K562 (cell line): ENCODE measurements around the gene SOSTDC1. TPM values are rescaled to one million over a fixed set of nuclear protein-coding genes. Genes with fewer than 3 reads are reported as not detected.

Experiments used
- ARID2 ChIP-seq: fragments of 450-650 bp; IDR thresholded peaks from 2 replicates; pipeline ENCODE4 v1.6.1; 2017; ENCODE audit warnings: antibody characterized with exemption, mild to moderate bottlenecking
- ARNT ChIP-seq, 2 experiments: fragments of 450-650 bp; IDR thresholded peaks; 2 replicates each; pipeline ENCODE4 v1.6.1; 2016; ENCODE audit warnings: mild to moderate bottlenecking in 1 of 2
- CBFA2T2 ChIP-seq: fragments of 450-650 bp; conservative IDR thresholded peaks from 2 replicates; pipeline ENCODE4 v1.6.1; 2017; ENCODE audit warnings: mild to moderate bottlenecking
- CBFA2T3 ChIP-seq: fragments of 450-650 bp; IDR thresholded peaks from 2 replicates; pipeline ENCODE4 v1.6.1; 2017
- CTBP1 ChIP-seq: fragments of 450-650 bp; IDR thresholded peaks from 2 replicates; pipeline ENCODE4 v1.6.1; 2016; ENCODE audit warnings: borderline replicate concordance
- CXXC5 ChIP-seq: fragments of 250-450 bp; sonication (Bioruptor Pico); IDR thresholded peaks from 2 replicates; pipeline ENCODE4 v1.8.0; 2022; ENCODE audit warnings: inconsistent platforms, mild to moderate bottlenecking, moderate library complexity
- DMBX1 ChIP-seq: fragments of 250-450 bp; sonication (Bioruptor Pico); IDR thresholded peaks from 2 replicates; pipeline ENCODE4 v1.8.0; 2022; ENCODE audit warnings: inconsistent platforms, mild to moderate bottlenecking, moderate library complexity, borderline replicate concordance
- FOXP1 ChIP-seq: sonication (generic); formaldehyde crosslinking; IDR thresholded peaks from 2 replicates; pipeline ENCODE4 v1.8.0; 2022; ENCODE audit warnings: mild to moderate bottlenecking, missing genetic modification reagents
- LEF1 ChIP-seq: fragments of 450-650 bp; IDR thresholded peaks from 2 replicates; pipeline ENCODE4 v1.6.1; 2016; ENCODE audit warnings: mild to moderate bottlenecking
- MEF2D ChIP-seq: conservative IDR thresholded peaks from 2 replicates; pipeline ENCODE4 v1.6.1; 2016; ENCODE audit warnings: low read depth, missing genetic modification characterization, missing compliant biosample characterization
- NFIX ChIP-seq: fragments of 250-450 bp; sonication (Bioruptor Pico); IDR thresholded peaks from 2 replicates; pipeline ENCODE4 v1.4.0; 2020; ENCODE audit warnings: low read depth, mild to moderate bottlenecking, moderate library complexity
- RFX7 ChIP-seq: fragments of 250-450 bp; sonication (Bioruptor Pico); IDR thresholded peaks from 2 replicates; pipeline ENCODE4 v1.5.1; 2021; ENCODE audit warnings: mild to moderate bottlenecking
- XRCC3 ChIP-seq: fragments of 450-650 bp; IDR thresholded peaks from 2 replicates; pipeline ENCODE4 v1.6.1; 2017; ENCODE audit warnings: mild to moderate bottlenecking, moderate library complexity
- ZNF282 ChIP-seq: sonication (generic); formaldehyde crosslinking; IDR thresholded peaks from 2 replicates; pipeline ENCODE4 v1.8.1; 2023; ENCODE audit warnings: missing genetic modification reagents
- ZNF408 ChIP-seq: fragments of 250-450 bp; sonication (Bioruptor Pico); IDR thresholded peaks from 2 replicates; pipeline ENCODE4 v1.4.0; 2020; ENCODE audit warnings: low read depth, mild to moderate bottlenecking, moderate library complexity
- polyA plus RNA-seq, 8 experiments: library from polyadenylated mRNA; depleted of rRNA in 4 of 8; stranded (reverse) in 5 of 8; unstranded in 3 of 8; fragments of >200 nt; fragmentation: Nextera tagmentation in 2 of 8; fragmentation: Illumina TruSeq in 1 of 8; extraction: Ambion mirVana in 2 of 8; extraction: Trizol in 1 of 8; gene quantifications; 2 replicates each; pipeline versions ENCODE4 v1.2.1 to v1.2.3, GENCODE V29; 2011 to 2014; ENCODE audit warnings: inconsistent platforms in 1 of 8, missing spikeins in 1 of 8
- total RNA-seq, 7 experiments: library from RNA; depleted of rRNA in 6 of 7; stranded (reverse); fragments of >200 nt in 6 of 7; fragmentation: Illumina TruSeq in 2 of 7; extraction: Trizol in 2 of 7; gene quantifications; 2 replicates each; pipeline versions ENCODE4 v1.2.1 to v1.2.3, GENCODE V29; 2011 to 2021; ENCODE audit warnings: low replicate concordance in 1 of 7
- TF ChIP-seq, protein P1 (sequence below): sonication (generic); formaldehyde crosslinking; IDR thresholded peaks from 2 replicates; pipeline ENCODE4 v1.8.0; 2022; ENCODE audit warnings: missing genetic modification reagents, mild to moderate bottlenecking, moderate library complexity, borderline replicate concordance
- TF ChIP-seq, protein P2 (sequence below): fragments of 450-650 bp; IDR thresholded peaks from 2 replicates; pipeline ENCODE4 v1.6.1; 2017; ENCODE audit warnings: antibody characterized with exemption, mild to moderate bottlenecking
- TF ChIP-seq, protein P3 (sequence below): sonication (generic); formaldehyde crosslinking; IDR thresholded peaks from 2 replicates; pipeline ENCODE4 v1.8.0; 2023; ENCODE audit warnings: missing genetic modification reagents, mild to moderate bottlenecking, borderline replicate concordance
- TF ChIP-seq, protein P4 (sequence below): fragments of 250-450 bp; sonication (Bioruptor Pico); IDR thresholded peaks from 2 replicates; pipeline ENCODE4 v1.6.1; 2021; ENCODE audit warnings: mild to moderate bottlenecking

SOSTDC1 gene
- total and polyA plus RNA-seq, 9 of the 15 experiments (the other 6 are each of a cell fraction or from before 2014, with no cell fraction given) = 8.3 to 48.6 (median 15.9) TPM

DNA sequence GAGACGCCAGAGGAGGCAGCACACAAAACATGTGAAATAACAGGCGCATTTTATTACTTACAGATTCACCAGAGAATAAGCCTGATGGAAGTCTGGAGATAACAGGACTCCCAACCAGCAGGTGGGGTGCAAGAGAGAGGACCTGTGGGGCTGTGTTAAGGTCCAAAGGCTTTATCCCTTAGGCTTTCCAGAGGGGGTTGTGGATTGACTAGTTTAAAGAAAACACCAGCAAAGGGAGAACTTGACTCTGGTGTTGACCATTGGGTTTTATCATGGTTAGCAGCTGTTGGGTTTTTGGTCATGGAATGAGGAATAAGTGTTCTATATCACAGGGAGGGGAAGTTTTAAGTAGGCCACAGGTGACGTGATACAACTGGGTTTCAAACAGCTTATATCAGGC, 42.6 kb downstream of the SOSTDC1 start (continued):
- TF ChIP-seq, protein P1, sequence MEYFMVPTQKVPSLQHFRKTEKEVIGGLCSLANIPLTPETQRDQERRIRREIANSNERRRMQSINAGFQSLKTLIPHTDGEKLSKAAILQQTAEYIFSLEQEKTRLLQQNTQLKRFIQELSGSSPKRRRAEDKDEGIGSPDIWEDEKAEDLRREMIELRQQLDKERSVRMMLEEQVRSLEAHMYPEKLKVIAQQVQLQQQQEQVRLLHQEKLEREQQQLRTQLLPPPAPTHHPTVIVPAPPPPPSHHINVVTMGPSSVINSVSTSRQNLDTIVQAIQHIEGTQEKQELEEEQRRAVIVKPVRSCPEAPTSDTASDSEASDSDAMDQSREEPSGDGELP (CRISPR knock-in tag) = peak; percentile 28; the same call in 1 of the 2 replicates
- TF ChIP-seq, protein P2, sequence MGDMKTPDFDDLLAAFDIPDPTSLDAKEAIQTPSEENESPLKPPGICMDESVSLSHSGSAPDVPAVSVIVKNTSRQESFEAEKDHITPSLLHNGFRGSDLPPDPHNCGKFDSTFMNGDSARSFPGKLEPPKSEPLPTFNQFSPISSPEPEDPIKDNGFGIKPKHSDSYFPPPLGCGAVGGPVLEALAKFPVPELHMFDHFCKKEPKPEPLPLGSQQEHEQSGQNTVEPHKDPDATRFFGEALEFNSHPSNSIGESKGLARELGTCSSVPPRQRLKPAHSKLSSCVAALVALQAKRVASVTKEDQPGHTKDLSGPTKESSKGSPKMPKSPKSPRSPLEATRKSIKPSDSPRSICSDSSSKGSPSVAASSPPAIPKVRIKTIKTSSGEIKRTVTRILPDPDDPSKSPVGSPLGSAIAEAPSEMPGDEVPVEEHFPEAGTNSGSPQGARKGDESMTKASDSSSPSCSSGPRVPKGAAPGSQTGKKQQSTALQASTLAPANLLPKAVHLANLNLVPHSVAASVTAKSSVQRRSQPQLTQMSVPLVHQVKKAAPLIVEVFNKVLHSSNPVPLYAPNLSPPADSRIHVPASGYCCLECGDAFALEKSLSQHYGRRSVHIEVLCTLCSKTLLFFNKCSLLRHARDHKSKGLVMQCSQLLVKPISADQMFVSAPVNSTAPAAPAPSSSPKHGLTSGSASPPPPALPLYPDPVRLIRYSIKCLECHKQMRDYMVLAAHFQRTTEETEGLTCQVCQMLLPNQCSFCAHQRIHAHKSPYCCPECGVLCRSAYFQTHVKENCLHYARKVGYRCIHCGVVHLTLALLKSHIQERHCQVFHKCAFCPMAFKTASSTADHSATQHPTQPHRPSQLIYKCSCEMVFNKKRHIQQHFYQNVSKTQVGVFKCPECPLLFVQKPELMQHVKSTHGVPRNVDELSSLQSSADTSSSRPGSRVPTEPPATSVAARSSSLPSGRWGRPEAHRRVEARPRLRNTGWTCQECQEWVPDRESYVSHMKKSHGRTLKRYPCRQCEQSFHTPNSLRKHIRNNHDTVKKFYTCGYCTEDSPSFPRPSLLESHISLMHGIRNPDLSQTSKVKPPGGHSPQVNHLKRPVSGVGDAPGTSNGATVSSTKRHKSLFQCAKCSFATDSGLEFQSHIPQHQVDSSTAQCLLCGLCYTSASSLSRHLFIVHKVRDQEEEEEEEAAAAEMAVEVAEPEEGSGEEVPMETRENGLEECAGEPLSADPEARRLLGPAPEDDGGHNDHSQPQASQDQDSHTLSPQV = peak; percentile 17; the same call in 1 of the 2 replicates
- no peak for TF ChIP-seq ZNF408
- TF ChIP-seq RFX7 (CRISPR knock-in tag) = no peak
- no peak for TF ChIP-seq FOXP1 (CRISPR knock-in tag)
- TF ChIP-seq CBFA2T3 = peak; percentile 62
- TF ChIP-seq MEF2D (tag) = no peak
- TF ChIP-seq ZNF282 (CRISPR knock-in tag) = no peak
- TF ChIP-seq, protein P3, sequence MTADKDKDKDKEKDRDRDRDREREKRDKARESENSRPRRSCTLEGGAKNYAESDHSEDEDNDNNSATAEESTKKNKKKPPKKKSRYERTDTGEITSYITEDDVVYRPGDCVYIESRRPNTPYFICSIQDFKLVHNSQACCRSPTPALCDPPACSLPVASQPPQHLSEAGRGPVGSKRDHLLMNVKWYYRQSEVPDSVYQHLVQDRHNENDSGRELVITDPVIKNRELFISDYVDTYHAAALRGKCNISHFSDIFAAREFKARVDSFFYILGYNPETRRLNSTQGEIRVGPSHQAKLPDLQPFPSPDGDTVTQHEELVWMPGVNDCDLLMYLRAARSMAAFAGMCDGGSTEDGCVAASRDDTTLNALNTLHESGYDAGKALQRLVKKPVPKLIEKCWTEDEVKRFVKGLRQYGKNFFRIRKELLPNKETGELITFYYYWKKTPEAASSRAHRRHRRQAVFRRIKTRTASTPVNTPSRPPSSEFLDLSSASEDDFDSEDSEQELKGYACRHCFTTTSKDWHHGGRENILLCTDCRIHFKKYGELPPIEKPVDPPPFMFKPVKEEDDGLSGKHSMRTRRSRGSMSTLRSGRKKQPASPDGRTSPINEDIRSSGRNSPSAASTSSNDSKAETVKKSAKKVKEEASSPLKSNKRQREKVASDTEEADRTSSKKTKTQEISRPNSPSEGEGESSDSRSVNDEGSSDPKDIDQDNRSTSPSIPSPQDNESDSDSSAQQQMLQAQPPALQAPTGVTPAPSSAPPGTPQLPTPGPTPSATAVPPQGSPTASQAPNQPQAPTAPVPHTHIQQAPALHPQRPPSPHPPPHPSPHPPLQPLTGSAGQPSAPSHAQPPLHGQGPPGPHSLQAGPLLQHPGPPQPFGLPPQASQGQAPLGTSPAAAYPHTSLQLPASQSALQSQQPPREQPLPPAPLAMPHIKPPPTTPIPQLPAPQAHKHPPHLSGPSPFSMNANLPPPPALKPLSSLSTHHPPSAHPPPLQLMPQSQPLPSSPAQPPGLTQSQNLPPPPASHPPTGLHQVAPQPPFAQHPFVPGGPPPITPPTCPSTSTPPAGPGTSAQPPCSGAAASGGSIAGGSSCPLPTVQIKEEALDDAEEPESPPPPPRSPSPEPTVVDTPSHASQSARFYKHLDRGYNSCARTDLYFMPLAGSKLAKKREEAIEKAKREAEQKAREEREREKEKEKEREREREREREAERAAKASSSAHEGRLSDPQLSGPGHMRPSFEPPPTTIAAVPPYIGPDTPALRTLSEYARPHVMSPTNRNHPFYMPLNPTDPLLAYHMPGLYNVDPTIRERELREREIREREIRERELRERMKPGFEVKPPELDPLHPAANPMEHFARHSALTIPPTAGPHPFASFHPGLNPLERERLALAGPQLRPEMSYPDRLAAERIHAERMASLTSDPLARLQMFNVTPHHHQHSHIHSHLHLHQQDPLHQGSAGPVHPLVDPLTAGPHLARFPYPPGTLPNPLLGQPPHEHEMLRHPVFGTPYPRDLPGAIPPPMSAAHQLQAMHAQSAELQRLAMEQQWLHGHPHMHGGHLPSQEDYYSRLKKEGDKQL (CRISPR knock-in tag) = no peak
- 0 out of 2 replicates have a peak, but pooled peaks have one; percentile 10 for TF ChIP-seq CBFA2T2
- no peak for TF ChIP-seq ARNT (IDR thresholded peaks at IDR 0.05)
- 0 out of 2 replicates have a peak, but pooled peaks have one; percentile 9 for TF ChIP-seq LEF1
- no peak for TF ChIP-seq ARID2
- peak; percentile 20; the same call in 1 of the 2 replicates for TF ChIP-seq CTBP1
- peak; percentile 56; the same call in 1 of the 2 replicates for TF ChIP-seq DMBX1 (CRISPR knock-in tag)
- TF ChIP-seq NFIX = no peak
- TF ChIP-seq CXXC5 (CRISPR knock-in tag) = 0 out of 2 replicates have a peak, but pooled peaks have one; percentile 31
- TF ChIP-seq, protein P4, sequence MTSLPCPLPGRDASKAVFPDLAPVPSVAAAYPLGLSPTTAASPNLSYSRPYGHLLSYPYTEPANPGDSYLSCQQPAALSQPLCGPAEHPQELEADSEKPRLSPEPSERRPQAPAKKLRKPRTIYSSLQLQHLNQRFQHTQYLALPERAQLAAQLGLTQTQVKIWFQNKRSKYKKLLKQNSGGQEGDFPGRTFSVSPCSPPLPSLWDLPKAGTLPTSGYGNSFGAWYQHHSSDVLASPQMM (CRISPR knock-in tag) = no peak
- TF ChIP-seq XRCC3 = no peak
